CD1c-positive myeloid dendritic cell (primary cell): ENCODE results near the gene KIAA1614.
A peak's percentile ranks its signal among the peaks of the same experiment; 100 is the strongest.
"Not testable (repeated sequence)": the region's sequence is repeated elsewhere in the genome, so short reads cannot be mapped to it uniquely, and the experiment has no call there.

ENCODE experiments used
- DNase-seq: peaks from one replicate; pipeline ENCODE4 v3.0.0-alpha.2; 2016; ENCODE audit errors: extremely low spot score

Gene KIAA1614

GRCh38 chr1:180941518-180942275 is 29.0 kb downstream of the KIAA1614 start:
- DNase-seq = no peak

- DNase-seq = no peak
Measured at GRCh38 chr1:180945151-180945550, 32.5 kb downstream of the KIAA1614 start.

GRCh38 chr1:180945551-180945950 is 32.9 kb downstream of the KIAA1614 start:
- no peak for DNase-seq

GRCh38 chr1:180946056-180946455 is 33.4 kb downstream of the KIAA1614 start:
- no peak for DNase-seq

GRCh38 chr1:180946541-180947498 is 34.1 kb downstream of the KIAA1614 start:
- no peak for DNase-seq

GRCh38 chr1:180947499-180947885 is 34.8 kb downstream of the KIAA1614 start:
- no peak for DNase-seq

GRCh38 chr1:180947901-180948640 is 35.4 kb downstream of the KIAA1614 start:
- no peak for DNase-seq

- DNase-seq = peak; percentile 45
Measured at GRCh38 chr1:180948641-180949615, 36.2 kb downstream of the KIAA1614 start.

- DNase-seq = no peak
Measured at GRCh38 chr1:180949616-180950000, 36.9 kb downstream of the KIAA1614 start.

- DNase-seq = no peak
Measured at GRCh38 chr1:180950321-180950720, 37.6 kb downstream of the KIAA1614 start.

GRCh38 chr1:180951186-180951745 is 38.6 kb downstream of the KIAA1614 start:
- no peak for DNase-seq

GRCh38 chr1:180951836-180952656 is 39.3 kb downstream of the KIAA1614 start:
- no peak for DNase-seq

GRCh38 chr1:180952657-180953013 is 39.9 kb downstream of the KIAA1614 start:
- no peak for DNase-seq

GRCh38 chr1:180953291-180954004 is 40.8 kb downstream of the KIAA1614 start:
- no peak for DNase-seq

- peak; percentile 47 for DNase-seq
Measured at GRCh38 chr1:180954005-180954800, 41.5 kb downstream of the KIAA1614 start.

GRCh38 chr1:180954801-180955165 is 42.1 kb downstream of the KIAA1614 start:
- no peak for DNase-seq

- no peak for DNase-seq
Measured at GRCh38 chr1:180956028-180956640, 43.4 kb downstream of the KIAA1614 start.

GRCh38 chr1:180959620-180960019 is 46.9 kb downstream of the KIAA1614 start:
- not testable (repeated sequence) for DNase-seq
